SH-SY5Y (cell line): Measurements from ENCODE around the gene NKAIN2.

Experiments used
- GATA2 ChIP-seq: IDR thresholded peaks from 2 replicates; pipeline ENCODE4 v1.6.1; 2011; ENCODE audit warnings: mild to moderate bottlenecking, low read depth, low read length
- GATA3 ChIP-seq: IDR thresholded peaks from 2 replicates; pipeline ENCODE4 v1.6.1; 2011; ENCODE audit warnings: low read depth, mild to moderate bottlenecking, low read length, moderate library complexity

Gene NKAIN2

DNA sequence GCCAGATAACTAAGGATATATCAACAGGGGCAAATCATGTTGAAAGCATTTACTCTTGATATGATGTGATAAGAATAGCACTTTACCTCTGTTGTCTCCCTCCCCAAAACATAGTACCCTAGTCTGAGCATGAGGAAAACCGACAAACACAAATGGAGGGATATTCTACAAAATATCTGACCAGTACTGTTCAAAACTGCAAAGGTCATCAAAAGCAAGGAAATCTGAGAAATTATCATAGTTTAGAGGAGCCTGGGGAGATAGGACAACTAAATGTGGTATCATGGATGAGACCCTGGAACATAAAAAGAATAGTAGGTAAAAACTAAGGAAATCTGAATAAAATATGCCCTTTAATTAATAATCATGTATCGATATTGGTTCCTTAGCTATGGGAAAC is 675.2 kb downstream of the NKAIN2 start:
- TF ChIP-seq GATA2: no peak
- no peak for TF ChIP-seq GATA3

- TF ChIP-seq GATA2 (no peak), GATA3 (no peak)
Measured at GRCh38 chr6:124479991-124480430, 676.3 kb downstream of the NKAIN2 start.

DNA sequence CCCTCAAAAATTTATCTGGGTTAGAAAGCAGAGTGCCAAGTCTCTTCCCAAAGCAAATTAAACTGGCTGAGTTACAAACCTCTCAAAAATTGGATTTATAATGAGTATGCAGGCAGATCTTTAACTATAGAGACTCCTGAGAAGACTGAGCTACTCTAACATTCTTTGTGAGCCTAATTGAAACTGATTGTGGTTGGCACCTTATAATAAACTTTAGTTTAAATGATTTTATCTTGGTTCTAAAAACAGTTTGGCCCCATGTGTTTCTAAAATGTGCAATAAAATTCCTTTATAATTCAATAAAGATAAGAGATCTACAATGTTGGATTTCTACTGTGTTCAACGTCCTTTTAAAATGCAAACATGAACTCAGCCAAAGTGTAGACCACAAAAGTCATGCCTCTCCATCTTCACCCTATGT is 678.4 kb downstream of the NKAIN2 start:
- TF ChIP-seq GATA3 (no peak), GATA2 (no peak)

DNA sequence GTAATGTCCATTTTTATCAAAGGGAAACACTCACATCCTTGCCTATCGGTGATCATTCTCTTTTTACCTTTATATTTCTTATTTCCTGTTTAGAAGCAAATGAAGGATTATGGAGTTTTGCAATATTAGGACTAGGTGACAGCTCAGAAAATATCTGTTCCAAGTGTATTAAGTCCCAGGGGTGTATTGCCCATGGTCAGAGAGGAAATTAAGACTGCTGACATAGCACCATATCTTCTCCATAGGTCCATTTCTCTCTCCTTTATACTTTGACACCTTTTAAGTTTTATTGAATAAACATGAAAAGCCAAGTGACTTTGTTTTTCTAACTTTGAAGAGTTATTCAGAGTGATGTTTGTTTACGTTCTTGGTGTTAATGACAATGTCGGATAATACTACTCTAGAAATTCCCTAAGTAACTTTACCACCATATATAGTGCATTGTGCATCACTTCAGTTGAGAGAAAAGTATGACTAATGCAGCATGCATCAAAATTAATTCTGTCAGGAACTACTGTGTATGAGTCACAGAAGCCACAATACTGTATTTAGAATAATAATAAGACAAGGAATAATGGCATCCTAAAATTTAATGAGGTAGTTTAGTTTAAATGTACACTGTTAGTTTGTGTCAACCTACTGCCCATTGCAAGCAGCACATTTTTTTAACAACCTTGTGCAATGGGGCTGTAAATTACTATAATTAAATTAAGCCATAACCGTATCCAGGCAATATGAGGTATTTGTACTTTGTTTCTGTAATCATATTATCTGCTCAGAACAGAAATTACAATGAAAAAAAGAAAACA is 684.2 kb downstream of the NKAIN2 start:
- TF ChIP-seq GATA2 (no peak), GATA3 (no peak)

DNA sequence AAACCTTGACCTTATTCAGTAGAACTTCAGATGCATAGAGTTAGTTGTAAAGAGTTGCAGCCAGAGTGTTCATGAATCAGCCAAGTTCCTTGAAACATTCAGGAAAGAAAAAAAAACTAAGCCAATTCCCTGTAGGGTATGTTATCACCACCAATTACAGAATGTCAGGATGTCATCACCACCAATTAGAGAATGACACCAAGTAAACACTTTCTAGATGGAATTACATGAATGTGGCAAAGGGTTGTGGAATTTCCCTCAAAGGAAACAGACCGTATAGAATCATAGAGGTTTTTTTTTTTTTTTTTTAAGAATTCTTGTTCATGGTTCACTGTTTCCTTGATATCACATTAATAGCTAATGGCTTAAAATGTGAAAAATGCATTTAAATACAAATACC is 686.5 kb downstream of the NKAIN2 start:
- TF ChIP-seq GATA3 (no peak), GATA2 (no peak)

- TF ChIP-seq GATA2: no peak
- no peak for TF ChIP-seq GATA3
Measured at GRCh38 chr6:124493259-124493658, 689.6 kb downstream of the NKAIN2 start.

DNA sequence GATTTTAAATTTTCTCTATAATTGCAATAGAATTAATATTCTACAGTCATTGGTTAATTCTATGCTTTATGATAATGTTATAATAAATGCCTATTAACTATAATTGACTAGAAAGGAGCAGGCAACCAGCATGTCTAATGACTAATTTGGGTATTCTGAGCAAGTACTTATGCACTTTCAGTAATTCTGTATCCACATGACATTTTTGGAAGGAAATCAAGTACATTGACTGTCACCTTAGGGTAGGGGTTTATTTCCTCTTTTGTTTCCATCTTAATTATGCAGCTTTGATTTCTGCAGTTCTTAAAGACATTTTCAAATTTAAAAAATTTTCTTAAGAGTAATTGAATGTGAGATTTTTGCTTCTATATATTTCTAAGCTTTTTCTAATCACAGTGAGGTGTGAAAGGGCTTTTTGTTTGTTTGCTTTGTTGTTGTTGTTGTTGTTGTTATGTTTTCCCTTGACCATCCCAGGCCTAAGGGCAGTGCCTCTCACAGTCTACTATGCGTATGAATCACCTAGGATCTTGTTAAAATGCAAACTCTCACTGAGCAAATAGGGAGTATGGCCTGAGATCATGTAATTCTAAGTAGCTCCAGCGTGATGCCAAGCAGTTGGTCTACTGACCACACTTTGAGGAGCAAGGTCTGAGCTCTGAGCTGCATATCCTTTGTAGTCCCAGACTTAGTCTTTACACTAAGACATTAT is 691.4 kb downstream of the NKAIN2 start:
- TF ChIP-seq GATA3 (no peak), GATA2 (no peak)

- no peak for TF ChIP-seq GATA2
- TF ChIP-seq GATA3: no peak
Measured at GRCh38 chr6:124495665-124496190, 692.1 kb downstream of the NKAIN2 start.

DNA sequence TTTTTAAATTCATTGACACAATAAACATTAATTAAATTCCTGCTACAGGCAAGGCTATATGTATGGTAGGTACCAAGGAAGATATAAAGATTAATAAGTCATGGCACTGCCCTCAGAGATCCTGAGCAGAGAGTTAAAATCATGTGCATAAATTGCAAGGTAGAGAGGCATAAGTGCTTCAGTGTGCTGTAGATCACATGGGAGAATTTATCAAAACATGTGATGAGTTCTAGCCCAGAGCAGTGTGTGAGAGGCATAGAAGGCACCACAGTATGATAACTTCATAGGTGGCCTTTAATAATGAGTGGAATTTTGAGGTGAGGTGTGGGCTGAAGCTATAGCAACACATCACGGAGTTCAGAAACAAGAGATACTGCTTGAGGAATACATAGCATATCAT is 692.7 kb downstream of the NKAIN2 start:
- TF ChIP-seq GATA3: no peak
- TF ChIP-seq GATA2: no peak

DNA sequence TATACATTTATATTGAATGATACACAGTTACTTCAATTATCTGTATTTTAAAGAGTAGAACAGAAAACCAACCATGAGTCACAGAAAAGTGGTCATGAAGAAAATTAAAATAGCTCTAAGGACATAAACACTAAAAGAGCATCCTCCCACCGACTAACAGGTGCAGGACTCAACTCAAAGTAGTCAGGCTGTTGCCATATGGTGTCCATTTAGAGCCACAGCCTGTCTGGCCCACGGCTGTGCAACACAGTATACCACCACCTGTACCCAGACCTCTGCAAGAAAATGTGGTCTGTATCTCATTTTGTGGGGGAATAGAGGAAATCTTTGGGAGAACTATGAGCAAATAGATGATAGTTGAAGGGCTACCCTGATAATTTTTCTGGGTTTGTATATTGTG is 708.8 kb downstream of the NKAIN2 start:
- no peak for TF ChIP-seq GATA3
- TF ChIP-seq GATA2: no peak

DNA sequence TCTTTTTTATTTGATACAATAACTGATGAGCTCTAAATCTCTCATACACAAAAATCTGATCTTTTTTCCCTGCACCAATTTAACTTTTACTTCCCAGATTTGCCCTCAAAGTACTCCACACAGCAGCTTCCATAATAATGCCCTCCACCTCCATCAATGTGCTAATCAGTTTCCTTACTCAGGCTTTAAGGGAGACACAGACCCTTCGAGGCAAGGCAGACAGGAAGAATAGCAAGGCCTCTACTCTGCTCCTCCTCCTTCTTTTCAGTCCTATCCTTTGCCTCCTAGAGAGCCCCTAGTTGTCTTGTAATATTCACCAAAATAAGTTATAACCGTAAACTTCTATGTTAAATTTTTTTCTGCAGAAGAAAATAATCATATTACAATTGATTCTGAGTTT is 713.7 kb downstream of the NKAIN2 start:
- TF ChIP-seq GATA3: no peak
- TF ChIP-seq GATA2: no peak

- TF ChIP-seq GATA3 (no peak), GATA2 (no peak)
Measured at GRCh38 chr6:124520514-124520913, 716.8 kb downstream of the NKAIN2 start.

DNA sequence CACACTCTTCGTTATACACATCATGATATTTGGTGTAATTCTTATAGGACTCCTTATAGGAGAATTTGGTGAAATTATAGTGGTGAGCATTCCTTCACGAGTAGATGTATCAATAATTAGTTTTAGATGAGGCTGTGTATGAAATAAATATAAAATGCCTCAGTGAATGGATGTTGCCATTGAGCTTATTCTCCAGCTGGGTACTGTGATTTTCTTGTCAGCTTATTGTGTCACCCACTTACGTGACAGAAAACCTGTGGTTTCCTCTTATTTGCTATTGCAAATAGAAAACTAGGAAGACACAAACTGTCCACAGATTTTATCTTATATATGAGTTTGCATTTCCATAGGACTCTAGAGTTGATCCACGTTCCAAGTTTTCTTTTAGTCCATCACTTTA is 718.7 kb downstream of the NKAIN2 start:
- TF ChIP-seq GATA3 (no peak), GATA2 (no peak)

- TF ChIP-seq GATA3 (no peak), GATA2 (no peak)
Measured at GRCh38 chr6:124524491-124525200, 721.0 kb downstream of the NKAIN2 start.
